ENCODE measurements around the gene REST. TPM values are rescaled to one million over a fixed set of nuclear protein-coding genes. Genes with fewer than 3 reads are reported as not detected.

REST gene
- total RNA-seq, result 52.3 and 58.1 TPM in 2 replicates

GRCh38 chr4:56907489-56908205 lies at the start of gene REST:
Gene REST, plus strand, starts transcription at chr4:56907900. Its CDS starts 2,739 bp downstream, at chr4:56910639.

GRCh38 chr4:56977321-56978012 lies 69.8 kb downstream of the REST start, which contains the start of gene NOA1:
Gene NOA1, minus strand, starts transcription at chr4:56977606. Its CDS starts 21 bp downstream, at chr4:56977585.

DNA sequence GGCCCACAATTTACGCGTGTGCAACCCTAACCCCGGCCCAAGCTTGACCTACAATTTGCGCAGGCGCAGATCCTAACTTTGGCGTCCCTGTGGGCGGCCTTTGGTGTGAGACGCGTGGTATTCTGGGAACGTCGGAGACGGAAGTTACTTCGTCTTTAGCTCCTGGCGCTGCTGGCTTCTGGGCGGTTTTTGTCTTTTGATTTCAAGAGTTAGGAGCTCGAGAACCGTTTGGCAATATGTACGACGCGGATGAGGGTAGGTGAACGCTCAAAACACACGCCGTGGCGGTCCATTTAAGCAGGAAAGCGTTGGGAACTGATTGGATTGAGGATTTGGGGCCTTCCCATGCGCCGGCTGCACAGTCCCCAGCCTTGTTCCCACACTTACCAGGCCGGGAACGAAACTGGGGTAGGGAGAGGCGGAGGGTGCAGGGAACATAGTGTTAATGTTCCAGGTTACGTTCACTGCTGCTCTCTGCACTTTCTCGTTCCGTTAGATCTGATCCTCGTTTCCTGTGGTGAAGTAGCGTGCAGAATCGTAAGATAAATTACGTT lies 71.1 kb downstream of the REST start, which contains the start of gene POLR2B:
Gene POLR2B (plus strand): TSS at position 147 of the 554 bp plus-strand sequence. CDS start 90 bp downstream, at position 237.

Small RNA genes within 50 kb of the gene (small RNA-seq; reads per million reads assigned to genes)
- gene RNU6-998P, result not detected

Other genes with a start within 250 kb of the REST start
- not detected in 2 replicates for gene HOPX, start 226.6 kb upstream of the REST start, total RNA-seq
- not detected in 2 replicates for gene SPINK2, start 86.2 kb upstream of the REST start, total RNA-seq
- 22.6 and 23.9 TPM in 2 replicates for gene NOA1, start 69.7 kb downstream of the REST start, total RNA-seq
- gene POLR2B, start 71.0 kb downstream of the REST start, total RNA-seq, result 87.7 and 97.0 TPM in 2 replicates
- gene IGFBP7, start 202.5 kb downstream of the REST start, total RNA-seq, result 293 and 375 TPM in 2 replicates

Data from hair follicle dermal papilla cell (primary cell).